Embryonic facial prominence (tissue), 1 donor: Measurements from ENCODE around the gene PARD3.

Source experiments
- DNase-seq: peaks from one replicate; pipeline ENCODE4 v3.0.0-alpha.2; 2016; ENCODE audit errors: extremely low spot score

PARD3 gene

DNA sequence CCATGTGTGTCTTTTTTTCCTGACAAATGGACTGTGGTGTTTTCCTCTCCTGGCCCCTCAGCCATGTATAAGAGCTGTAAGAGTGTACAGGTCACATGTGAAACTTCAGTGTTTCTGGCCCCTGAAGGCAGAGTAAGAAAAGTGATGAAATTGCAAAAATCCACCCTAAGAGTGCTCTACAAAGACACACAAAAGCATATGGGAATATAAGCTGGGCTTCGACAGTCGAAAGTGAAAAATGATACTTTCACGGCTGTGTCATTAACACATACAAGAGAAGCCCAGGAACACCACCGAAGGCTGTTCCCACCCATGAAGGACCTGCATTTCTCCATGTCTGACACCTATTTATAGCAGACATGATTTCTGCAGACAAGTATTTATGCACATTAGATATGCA, 192.2 kb downstream of the PARD3 start:
- no peak for DNase-seq

DNA sequence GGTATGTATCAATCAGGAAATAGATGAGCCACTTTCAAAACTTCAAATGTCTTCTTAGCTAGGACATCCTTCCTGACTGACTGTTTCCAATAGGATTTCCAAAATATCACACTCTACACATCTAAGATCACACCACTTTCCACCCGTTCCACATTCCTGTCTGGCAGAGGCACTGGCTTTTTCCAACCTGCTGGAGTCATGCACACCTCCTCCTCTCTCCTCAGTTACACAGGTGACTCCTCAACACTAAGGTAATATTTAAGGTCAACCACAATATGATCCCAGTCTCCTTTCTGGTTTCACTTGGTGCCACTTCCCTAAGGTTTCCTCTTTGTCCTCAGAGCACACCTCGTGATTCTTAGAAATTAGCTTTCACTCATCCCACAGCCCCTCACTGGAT, 196.5 kb downstream of the PARD3 start:
- DNase-seq, result no peak

DNA sequence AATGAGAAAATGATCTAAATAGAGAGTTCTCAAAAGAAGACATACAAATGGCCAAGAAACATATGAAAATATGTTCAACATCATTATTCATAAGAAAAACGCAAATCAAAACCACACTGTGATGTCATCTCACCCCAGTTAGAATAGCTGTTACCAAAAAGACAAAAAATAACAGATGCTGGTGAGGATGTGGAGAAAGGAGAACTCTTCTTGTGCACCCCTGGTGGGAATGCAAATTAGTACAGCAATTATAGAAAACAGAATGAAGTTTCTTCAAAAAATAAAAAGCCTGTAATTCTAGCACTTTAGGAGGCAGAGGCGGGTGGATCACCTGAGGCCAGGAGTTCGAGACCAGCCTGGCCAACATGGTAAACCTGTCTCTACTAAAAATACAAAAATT, 199.3 kb downstream of the PARD3 start:
- DNase-seq, result no peak

DNA sequence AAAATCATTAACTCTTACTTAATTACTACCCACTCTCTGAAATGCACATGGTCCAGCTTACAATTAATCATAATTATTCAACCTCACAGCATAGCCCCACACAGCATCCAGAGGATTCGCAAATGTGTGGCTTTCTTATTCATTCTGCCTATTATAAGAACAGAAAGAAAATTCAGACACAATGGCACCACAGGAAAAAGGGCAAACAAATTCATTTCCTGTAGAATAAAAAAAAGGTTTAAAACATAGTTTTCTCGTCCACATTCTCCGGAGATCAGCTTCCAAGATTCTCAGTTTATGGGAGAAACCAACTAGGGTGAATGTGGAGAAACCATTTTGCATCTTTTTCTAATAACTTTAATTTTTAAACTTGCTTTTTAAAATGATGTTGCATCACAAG, 201.6 kb downstream of the PARD3 start:
- DNase-seq, result no peak

DNA sequence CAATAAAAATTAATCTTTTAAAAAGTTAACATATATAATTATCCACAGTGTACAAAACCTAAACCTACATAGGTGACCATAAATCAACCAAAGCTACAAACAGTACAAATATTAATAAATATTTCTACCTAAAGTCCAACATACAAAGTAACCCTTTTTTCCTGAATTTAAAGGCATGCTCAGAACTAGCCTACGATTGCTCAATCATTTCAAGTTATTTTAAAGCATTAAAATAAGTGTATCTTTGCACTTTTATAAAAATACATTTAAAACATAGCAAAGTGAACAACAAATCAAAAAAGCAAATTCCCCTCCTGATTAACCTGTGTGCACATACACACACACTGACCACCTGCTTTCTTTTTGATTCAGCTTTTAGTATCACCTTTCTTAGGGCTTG, 202.2 kb downstream of the PARD3 start:
- no peak for DNase-seq

DNA sequence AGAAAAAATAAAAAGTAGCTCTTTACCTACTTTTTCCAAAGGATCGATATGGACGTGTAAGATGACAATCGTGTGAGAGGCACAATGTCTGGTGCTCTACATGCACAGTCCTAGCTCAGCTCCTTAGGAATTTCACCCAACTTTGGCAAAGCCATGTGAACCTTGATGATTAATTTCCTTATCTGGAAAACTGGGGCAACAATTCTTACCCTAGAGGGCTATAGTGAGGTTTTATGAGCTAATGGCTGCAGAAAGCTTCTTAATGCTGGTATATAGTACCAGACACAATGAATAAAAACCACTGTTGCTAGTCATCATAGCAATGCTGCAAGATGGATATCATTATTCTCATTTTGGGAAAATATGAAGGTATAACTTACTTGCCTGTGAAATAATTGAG, 202.7 kb downstream of the PARD3 start:
- DNase-seq, result no peak

DNA sequence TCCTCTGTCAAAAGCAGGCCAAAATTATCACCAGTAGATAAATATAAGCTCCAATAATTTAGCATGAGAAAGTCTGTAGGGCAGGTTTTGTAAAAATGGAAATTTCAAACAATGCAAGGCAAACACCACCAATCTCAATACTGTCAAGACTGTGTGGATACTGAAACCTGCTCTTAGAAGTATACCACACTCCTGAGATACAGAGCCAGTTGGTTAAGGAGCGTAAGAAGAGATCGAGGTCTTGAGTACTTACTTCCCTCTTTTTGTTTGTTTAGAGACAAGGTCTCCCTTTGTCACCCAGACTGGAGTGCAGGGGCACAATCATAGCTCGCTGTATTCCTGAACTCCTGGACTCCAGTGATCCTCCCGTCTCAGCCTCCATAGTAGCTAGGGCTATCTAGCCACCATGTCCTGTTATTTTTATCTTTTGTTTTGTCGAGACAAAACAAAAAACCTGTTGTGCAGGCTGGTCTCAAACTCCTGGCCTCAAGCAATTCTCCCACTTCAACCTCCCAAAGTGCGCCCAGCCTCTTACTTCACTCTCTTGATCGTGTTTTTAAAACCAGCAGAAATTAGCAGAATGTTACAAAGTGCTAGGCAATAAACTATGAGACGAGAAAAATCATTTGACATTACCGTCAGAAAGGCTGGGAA, 205.7 kb downstream of the PARD3 start:
- no peak for DNase-seq

DNA sequence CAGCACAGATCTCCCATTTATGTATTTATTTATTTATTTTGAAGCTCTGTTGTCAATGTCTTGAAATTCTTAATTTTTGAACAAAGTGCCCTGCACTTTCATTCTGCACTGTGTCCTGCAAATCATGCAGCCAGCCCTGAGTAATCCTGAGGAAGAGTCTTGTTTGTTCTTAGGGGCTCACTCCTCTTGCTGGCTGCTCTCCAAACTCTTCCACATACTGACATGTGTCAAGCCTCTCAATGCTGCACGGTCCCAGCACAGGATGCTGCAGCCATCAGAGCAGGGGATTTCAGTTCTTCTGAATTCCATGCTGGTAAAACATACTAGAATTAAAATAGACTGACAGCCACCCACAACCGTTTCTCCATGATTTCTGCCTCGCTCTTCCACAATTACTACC, 207.2 kb downstream of the PARD3 start:
- DNase-seq, result no peak

DNA sequence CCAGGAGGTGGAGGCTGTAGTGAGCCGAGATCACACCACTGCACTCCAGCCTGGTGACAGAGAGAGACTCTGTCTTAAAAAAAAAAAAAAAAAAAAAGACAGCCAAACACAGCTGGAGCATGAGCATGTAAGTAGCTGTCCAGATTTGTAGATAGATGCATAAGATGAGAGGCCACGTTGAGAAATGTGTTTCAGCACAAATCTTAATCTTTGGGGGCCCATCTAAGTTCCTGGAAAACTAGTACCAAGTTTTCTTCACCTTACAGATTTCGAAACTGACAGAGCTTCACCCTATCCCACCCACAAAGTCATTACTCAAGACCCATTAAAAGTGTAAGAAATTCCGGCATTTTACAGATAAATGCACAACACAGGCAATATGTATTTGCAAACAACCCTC, 208.2 kb downstream of the PARD3 start:
- DNase-seq, result no peak

DNA sequence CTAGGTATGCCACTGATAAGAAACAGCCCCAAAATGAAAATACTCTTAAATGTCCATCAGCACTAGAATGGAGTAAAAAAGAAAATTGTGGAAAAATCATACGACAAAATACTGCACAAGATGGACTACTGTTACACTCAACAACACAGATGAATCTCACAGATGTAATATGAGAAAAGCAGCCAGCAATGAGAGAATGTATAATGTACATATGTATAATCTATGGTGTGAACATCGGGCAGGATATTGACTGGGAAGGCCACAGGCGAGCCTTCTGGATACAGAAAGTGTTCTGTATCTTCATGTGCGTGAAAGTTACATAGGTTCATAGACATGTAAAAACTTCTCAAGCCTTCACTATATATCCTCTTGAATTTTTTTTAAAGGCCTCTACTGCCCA, 212.6 kb downstream of the PARD3 start:
- DNase-seq, result no peak

DNA sequence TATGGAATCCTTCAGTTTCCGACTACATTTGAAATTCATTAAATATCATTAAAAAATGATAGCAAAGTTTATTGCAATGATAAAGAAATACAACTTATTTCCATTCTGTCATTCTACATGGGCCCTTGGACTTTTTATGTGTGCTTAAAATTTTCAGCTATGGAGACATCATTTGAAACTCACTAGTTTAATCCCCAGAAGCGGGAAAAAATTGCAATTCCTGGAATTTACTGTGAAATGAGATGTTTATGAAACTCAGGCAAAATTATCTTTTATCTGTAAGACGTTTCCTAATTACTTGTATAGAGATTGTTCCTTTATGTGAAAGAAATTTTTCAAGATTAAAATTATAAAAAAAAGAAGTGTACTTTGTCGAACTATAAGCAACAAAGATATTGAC, 213.4 kb downstream of the PARD3 start:
- DNase-seq, result no peak

DNA sequence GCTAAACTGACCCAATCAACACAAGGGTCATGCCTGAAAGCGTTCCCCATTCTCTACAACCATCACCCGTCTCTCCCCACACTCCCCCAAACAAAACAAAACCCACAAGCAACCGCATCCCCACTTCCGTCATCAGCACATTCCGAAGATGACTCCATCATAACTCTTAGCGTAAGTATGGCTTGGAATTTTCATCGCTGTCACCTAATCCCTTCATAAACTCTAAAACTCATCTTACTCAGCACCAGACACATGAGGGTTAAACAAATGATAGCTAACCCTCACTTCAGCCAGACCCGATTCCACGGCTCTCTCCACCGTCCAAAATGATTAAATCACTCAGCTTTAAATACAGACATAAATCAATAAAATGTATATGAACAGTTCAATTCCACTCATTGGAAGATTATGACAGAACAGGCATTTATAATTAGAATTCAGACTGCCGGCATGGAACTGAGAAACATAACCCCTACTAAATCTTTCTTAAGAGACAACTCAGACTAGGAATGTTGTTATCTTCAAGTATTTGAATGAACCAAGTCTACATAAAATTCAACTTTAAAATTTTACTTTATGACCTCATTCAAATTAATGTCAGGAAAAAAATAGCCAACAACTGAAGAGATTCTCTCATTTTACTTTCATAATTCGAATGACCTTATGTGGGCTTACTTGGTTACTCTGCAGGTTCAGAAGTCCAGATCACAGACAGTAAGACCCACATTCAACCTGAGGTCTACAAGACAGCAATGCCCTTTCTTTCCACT, 215.9 kb downstream of the PARD3 start:
- DNase-seq, result no peak

DNA sequence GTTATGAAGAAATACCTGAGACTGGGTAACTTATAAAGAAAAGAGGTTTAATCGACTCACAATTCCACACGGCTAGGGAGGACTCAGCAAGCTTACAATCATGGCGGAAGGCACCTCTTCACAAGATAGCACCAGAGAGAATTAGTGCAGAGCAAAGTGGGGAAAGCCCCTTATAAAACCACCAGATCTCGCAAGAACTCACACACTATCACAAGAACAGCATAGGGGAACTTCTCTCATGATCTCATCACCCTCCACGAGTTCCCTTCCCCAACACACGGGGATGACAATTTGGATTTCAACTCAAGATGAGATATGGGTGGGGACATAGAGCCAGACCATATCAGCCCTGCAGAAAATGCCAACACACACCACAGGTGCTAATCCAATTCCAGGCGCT, 218.7 kb downstream of the PARD3 start:
- DNase-seq, result no peak

DNA sequence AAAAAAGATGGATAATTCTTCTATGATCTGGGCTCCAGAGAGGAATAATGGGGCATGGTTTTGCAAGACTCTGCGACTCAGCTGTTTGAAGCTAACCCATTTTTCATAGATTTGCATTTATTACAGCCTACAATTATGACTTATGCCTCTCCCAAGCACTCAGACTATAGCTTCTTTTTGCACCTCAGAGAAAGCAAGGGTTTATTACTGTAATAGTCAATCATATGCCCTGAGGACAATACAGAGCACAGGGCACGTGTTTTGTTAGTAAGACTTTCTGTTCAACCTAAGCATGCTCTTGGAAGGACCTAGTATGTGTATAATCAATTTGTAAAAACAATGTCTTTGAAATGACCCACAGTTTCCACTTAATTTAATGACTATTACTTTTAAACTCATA, 221.2 kb downstream of the PARD3 start:
- DNase-seq, result no peak

DNA sequence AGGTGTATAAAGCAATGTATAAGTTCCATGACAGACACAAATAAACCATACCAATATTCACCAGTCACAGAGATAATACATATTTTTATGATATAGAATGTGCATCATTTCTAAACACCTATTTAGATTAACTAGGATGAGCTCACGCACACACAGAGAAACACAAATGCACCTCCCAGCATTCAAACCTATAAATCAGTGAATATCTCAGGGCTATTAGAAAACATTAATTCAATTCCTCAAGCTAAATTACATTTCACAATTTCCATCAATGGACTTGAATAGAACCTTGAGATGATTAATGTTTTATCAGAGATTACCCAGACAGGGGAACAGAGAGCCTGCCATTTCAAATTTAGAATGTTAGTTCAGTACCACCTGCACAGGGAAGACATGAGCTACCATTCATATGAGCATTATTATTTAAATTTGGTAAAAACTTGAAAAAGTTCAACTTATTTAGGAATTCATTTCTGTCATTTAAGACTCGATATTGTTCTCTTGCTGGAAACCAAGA, 221.7 kb downstream of the PARD3 start:
- no peak for DNase-seq

DNA sequence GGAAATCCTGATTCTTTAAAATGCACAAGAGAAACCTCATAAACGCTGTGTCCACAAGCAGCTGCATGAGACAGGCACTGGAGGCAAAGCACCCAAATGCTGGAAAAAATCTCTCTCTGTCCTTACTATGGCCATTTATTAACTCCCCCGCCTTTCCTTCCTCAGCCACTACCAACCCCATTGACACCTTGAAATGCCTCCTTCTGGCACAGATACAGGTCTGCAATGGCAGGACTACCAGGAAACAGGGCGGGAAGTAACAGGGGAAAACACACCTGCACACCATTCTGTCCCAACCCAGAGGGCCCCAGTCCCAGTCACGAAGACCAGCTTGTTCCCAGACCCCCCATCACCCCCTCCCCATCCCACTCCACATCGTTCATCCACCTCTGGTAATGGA, 224.3 kb downstream of the PARD3 start:
- no peak for DNase-seq

DNA sequence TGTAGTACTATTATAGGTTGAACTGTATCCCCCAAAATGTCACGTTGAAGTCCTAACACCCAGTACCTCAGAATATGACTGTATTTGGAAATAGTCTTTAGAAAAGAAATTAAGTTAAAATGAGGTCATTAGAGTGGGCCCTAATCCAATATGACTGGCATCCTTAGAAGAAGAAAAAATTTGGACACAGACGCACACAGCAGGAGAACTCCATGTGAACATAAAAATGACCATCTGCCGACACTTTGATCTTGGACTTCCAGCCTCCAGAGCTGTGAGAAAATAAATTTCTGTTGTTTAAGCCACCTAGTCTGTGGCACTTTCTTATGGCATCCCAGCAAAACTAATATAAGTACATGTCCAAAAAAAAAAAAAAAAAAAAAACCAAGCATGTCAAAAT, 225.8 kb downstream of the PARD3 start:
- no peak for DNase-seq

DNA sequence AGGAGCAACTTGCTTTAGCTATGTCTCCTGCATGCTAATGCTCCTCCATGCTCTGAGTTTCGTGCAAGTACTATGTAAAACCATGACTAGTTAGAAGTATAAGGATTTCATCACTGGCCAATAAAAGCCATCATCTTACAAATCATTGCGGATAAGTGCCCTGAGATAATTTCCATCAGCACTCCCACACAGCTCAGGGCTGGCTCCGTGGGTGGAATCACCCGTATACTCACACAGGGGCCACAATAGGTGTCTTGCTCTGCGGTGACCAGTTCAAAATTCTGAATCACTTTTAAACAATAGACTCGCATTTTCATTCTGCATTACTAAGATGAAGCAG, 227.4 kb downstream of the PARD3 start:
- no peak for DNase-seq

DNA sequence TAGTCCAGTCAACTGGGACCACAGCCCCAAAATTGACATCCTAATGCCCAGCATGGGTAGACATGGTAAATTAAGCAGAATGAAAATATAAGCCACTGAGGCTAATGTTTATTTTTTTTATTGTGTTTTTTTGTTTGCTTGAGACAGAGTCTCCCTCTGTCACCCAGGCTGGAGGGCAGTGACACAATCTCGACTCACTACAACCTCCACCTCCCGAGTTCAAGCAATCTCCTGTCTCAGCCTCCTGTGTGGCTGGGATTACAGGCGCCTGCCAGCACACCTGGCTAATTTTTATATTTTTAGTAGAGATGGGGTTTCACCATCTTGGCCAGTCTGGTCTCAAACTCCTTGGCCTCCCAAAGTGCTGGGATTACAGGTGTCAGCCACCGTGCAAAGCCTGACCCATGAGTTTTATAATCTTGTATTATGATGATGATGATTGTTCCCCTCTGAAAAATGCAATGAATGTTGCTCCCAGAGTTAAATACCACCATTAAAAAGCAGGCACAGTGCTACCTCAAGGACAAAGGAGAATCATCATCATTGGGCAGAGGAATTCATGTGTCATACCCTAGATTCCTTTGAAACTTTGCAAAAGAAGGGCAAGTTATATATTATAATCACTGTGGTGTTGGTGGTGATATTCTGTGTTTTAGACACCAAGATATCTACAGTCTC, 228.0 kb downstream of the PARD3 start:
- no peak for DNase-seq

DNA sequence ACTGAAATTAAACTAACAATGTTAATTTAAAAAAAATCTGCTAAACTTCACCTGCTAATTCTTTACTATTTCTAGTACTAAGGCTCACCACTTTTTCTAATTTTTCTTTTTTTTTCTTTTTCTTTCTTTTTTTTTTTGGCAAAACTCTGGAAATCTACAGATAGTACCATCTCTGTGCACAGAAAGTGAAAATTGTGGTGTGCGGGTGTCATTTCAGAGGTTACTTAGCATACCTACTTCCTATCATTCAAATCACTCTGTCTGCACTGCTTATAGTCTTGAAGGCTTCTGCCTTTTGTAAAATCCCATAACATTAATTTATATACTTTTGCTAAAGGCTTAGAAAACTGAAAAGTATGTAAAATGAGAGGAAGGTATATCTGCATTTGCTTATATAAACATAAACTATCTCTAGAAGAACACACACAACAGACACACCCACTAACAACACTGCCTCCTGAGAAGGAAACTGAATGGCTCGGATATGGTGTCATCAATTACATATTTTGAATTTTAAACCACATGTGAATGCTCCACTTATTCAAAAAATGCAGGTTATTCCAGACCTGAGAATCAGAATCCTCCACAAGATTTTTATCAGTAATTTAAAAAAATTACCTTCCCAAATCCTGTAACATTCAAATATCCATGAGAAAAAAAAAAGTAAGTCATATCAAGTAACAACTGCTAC, 229.5 kb downstream of the PARD3 start:
- DNase-seq, result no peak

DNA sequence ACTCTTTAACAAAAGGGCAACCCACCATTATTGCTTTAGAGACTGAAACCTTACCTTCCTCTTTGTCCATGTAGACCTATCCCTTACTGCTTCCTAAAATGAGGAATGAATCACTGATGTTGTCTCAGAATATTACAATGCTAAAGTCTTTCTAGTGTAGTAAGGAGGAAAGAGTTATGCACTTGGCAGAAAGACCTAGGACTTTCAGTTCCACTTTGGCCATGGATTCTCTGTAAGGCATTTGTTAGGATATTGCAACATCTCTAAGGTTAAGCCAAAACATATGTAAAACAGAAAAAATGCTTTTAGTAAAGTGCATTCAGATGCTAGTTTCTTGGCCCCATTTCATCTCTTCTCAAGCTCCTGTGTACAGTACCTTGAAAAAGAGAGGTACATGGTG, 230.9 kb downstream of the PARD3 start:
- DNase-seq, result peak; percentile 11

DNA sequence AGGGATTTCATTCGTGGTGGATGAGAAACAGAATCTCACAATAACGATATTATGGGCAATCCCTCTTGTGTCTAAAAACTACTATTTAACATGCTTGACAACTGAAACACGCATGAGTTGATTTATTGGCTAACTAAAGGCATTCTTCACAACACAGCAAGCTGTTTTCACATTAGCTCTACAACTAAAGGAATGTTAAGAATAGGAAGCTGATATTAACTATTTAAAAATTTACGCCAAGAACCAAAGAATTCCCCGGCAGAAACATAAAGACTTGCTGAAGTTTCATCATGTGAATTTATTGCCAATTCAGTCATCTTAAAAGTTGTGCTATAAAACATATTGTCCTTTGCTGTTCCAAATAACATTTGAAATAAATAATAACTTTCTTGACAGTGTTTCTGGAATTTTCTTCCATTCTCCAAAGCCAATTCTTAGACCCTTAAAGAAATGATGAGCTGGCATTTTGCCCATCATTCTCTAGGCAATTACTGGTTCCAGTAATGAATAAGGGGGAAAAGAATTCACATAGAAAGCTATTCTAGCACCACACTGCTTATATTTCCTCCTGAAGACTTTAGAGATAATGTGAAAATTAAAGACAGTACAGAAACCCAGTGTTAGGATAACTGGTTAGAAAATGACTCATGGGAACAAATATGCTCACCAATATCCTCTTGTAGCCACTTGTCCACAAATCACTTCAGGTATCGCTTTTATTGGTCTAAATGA, 233.1 kb downstream of the PARD3 start:
- no peak for DNase-seq
